Left cardiac atrium (tissue), 4 donors: ENCODE data around the gene VN1R5. TPM values are rescaled to one million over a fixed set of nuclear protein-coding genes. Genes with fewer than 3 reads are reported as not detected.
A peak's percentile ranks its signal among the peaks of the same experiment; 100 is the strongest.
"Not testable (repeated sequence)": the region's sequence is repeated elsewhere in the genome, so short reads cannot be mapped to it uniquely, and the experiment has no call there.

ENCODE experiments used
- ATAC-seq, 2 donors: fragments of 200-7000 bp; cut with Tn5 transposase; one replicate each; pipeline ENCODE4 v1.9.1; 2020; ENCODE audit warnings: mild to moderate bottlenecking in 2 of 2, moderate library complexity in 2 of 2
- DNase-seq: peaks from one replicate; pipeline ENCODE4 v3.0.0-alpha.2; 2020
- intact Hi-C, 2 donors: fragments of 100-400 bp; cut with DNase I; formaldehyde crosslinking; loops; one replicate each; pipeline versions ENCODE4 v1.14.1 to v1.15.1; 2022 to 2023
- total RNA-seq, 2 donors: library from RNA; stranded (reverse); fragmentation: NEBNext Ultra II Directional; extraction: Animal tissue kit (Norgen Biotek cat#: 25700); gene quantifications; one replicate each; pipeline ENCODE4 v1.2.1, GENCODE V29; 2021
- donor health status: DM: no; HTN: yes; CAD: no.
- donor health status: DM: no; HTN: yes; CAD: no; lungs with severe emphysema.
- donor health status: DM: yes; HTN: yes; CAD: no.
- donor health status: Dilated cardiomyopathy.

VN1R5 gene
- total RNA-seq, 2 donors from 2014 or later, result not detected

DNA sequence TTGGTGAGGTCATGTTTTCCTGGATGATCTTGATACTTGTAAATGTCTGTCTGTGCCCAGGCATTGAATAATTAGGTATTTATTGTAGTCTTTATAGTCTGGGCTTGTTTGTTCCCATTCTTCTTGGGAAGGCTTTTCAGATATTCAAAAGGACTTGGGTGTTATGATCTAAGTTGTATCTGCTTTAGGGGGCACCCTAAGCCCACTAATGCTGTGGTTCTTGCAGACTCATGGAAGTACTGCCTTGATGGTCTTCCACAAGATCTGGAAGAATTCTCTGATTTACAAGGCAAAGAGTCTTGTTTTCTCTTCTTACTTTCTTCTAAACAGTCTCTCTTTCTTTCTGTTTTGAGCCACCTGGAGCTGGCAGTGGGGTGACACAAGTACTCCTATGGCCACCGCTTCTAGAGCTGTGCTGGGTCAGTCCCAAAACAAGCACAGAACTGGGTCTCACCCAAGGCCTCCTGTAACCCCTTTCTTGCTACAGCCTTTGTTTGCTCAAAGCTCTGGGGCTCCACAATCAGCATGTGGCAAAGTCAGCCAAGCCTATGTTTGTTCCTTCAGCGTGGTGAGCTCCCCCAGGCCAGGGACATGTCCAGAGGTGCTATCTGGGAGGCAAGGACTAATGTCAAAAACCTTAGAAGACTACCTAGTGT is 12.6 kb downstream of the VN1R5 start:
- ATAC-seq (no peak), DNase-seq (no peak)
- intact Hi-C loops, result no loop called here

DNA sequence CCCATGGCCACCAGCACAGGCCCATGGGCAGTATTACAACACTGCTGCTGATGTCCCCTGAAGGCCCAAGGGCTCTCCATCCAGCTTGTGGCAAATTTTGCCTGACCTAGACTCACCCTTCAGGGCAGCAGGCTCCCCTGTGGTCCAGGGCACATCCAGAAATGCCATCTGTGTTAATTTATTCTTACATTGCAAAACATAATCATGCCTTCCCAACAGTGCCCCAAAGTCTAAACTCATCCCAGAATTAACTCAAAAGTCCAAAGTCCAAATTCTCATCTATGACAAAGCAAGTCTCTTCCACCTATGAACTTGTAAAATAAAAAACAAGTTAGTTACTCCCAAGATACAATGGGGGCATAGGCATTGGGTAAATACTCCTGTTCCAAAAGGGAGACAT is 13.3 kb downstream of the VN1R5 start:
- DNase-seq (no peak), ATAC-seq (no peak)
- intact Hi-C loops, result no loop called here

DNA sequence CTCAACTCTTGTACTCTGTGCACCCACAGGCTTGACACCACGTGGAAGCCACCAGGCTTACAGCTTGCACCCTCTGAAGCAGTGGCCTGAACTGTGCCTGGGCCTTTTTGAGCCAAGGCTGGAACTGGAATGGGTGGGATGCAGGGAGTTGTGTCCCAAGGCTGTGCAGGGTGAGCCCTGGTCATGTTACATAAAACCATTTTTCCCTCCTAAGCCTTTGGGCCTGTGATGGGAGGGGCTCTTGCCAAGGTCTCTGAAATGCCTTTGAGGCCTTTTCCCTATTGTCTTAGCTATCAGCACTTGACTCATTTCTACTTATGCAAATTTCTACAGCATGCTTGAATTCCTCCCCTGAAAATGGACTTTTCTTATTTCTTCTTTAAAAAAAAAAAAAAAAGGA is 14.1 kb downstream of the VN1R5 start:
- ATAC-seq (no peak), DNase-seq (no peak)
- intact Hi-C loops, result no loop called here

DNA sequence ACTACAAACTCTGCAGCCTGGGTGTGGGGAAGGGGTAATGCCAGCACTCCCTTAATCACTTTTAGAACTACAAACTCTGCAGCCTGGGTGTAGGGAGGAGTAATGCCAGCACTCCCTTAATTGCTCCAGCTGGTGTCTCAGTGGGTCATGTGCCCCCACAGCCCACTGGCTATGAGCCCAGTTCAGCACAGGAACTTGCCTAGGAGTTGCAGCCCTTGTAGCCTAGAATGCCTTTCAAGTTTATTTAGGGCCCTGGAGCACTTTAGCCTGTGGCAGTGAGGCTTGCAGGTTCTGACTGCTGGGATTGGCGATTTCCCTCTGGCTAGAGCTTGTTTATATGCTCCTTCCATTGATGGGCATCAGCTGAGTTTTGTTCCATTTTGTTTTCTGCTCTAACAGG is 17.1 kb downstream of the VN1R5 start:
- no peak for DNase-seq
- intact Hi-C loops, result no loop called here
- ATAC-seq, result peak in 1 of 2 donors; percentile 50

DNA sequence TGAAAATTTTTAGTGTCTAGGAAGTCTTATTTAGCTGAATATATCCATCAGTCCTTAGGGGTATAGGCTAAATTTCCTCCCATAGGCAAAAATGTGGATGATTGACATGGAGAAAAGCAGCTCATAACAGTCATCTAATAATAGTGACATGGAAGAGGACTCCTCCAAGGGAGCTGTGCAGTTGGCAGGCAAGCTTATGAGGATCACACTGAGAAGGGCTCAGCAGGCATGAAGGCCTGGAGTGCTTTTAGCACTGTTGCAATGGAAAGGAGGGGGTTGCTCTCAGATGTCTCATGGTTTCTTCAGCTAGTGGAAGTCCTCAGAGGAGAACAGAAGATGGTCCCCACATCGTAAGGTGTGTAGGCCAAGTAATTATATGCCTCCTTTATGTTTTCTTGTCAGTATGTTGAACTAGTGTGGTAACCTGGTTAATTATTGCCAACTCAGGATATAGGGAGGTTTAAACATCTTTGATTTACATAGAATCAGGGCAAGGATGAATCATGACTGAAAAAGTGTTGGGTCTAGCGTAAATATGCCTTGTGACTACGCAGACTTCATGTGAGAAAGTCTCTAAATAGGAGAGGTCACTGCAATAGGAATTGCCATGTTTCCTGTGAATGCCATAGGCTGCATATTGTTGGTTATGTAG is 18.9 kb downstream of the VN1R5 start:
- intact Hi-C loops, result no loop called here
- ATAC-seq (no peak), DNase-seq (no peak)

DNA sequence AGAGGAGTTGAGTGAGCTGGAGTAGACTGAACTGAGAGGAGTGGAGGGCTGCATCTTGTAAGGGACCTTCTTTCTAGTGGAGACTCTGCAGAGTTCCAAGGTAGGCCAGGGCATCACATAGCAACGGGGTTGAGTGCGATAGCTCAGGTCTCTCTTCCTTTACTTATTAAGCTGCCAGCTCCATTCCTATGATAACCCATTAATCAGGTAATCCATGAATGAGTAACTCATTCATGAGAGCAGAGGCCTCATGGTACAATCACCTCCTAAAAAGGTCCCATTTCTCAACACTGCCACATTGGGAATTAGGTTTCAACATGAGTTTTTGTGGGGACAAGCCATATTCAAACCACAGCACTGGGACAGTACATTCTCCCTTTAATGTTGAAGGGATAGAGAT is 21.3 kb downstream of the VN1R5 start:
- ATAC-seq, result no peak
- no peak for DNase-seq
- intact Hi-C loops, result no loop called here

DNA sequence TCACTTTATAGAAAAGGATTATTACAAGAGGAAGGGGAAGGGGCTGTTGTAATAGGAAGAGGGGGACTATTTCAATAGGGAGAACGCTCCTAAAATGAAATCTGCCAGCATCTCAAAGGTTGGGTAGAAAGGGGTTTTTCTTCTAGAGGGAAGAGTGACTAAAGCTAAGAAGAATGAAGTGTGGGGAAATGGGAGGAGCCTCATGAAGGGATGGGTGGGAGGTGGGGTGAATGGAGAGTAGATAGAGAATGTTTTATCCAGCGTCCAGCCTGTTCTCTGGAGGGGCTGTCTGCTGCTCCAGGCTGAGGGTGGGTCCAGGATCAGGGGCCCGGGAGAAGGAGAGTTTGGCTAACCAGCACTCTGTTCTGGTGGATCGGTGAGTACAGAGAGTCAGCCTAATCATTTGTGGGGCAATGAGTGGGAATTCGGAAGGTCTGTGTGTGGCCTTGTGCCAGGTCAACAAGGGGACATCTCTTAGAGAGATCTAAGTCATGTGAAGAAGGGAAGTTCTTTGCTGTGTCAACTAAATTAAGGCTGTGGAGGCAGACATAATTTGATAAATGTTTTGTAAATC is 25.2 kb downstream of the VN1R5 start:
- intact Hi-C loops, result no loop called here
- ATAC-seq (no peak), DNase-seq (no peak)

DNA sequence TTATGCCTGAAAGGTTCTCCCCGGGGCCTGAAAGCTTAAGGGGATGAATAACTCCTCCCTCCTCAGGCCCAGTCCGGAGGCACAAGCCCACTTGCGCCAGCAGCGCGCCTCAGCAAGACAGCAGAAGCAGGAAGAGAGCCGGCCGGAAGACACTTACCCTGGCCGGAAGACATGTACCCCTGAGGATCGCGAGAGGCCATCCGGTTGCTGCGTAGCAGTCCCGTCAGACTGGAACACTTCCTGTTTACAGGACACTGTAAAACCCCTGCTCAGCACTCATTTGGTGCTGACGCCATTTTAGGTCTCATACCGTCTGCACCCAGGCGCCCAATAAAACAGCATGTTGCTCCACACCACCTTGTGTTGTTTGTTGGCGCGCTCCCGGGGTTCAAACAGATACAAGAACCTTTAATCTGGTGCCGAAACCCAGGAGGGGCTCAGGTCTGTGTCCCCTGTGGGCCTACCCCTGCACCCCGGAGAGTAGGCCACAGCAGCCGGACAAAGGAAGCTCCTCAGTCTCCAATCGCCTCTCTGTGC is 30.3 kb downstream of the VN1R5 start:
- no peak for ATAC-seq
- intact Hi-C loops, result no loop called here
- no peak for DNase-seq

DNA sequence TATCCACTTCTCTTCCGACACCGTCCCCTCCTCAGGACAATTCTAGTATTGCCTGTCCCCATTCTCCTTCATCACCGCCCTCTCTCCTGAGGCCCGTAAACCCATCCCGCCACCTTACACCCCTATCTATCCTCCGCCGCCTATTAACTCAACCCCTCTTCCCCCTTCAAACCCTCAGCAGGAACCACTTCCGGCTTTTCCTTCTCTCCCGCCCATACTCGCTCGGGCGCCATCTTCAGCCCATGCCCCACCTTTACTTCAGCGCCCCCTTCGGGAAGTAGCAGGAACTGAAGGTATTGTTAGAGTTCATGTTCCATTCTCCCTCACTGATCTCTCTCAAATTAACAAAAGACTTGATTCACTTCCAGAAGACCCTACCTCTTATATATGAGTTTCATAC is 31.6 kb downstream of the VN1R5 start:
- no peak for ATAC-seq
- intact Hi-C loops, result no loop called here

DNA sequence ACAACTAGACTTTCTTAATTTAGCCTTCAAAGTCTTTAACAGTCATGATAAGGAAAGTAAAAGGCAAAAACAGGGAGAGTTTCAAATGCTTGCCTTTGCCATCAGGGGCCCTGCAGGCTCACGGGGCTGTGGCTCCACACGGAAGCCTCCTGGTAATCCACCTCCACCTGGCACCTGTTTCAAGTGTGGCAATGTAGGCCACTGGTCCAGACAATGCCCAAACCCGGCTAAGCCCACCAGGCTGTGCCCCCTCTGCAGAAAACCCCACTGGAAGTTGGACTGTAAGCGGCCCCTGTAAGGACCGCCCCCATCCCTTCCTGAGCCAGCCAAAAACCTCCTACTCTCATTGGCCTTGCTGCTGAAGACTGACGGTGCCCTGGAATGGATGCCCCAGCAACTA is 32.5 kb downstream of the VN1R5 start:
- no peak for ATAC-seq
- DNase-seq, result no peak
- intact Hi-C loops, result no loop called here

More for the DNA sequence above, 31.6 kb downstream of the VN1R5 start:
- no peak for DNase-seq

DNA sequence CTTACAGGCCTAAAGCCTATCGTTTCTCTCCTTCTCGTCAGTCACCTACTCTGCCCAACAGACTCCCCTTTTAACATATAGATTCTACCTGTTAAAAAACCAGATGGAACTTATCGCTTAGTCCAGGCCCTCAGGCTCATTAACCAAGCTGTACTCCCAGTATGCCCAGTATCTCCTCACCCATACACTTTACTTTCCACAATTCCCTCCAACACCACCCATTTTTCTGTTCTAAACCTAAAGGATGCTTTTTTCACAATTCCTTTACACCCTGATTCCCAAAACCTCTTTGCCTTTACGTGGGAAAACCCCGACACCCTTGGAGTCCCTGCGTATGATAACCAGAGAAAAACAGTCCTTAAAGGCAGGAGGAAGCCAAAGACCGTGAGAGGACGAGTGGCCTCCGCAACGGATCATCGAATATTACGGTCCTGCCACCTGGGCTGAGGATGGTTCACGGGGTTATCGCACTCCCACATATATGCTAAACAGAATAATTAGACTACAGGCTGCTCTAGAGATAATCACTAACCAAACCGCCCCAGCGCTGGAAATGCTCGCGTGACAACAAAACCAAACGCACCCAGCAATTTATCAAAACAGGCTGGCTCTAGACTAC is 33.5 kb downstream of the VN1R5 start:
- DNase-seq, ATAC-seq, intact Hi-C loops: not testable (repeated sequence)

DNA sequence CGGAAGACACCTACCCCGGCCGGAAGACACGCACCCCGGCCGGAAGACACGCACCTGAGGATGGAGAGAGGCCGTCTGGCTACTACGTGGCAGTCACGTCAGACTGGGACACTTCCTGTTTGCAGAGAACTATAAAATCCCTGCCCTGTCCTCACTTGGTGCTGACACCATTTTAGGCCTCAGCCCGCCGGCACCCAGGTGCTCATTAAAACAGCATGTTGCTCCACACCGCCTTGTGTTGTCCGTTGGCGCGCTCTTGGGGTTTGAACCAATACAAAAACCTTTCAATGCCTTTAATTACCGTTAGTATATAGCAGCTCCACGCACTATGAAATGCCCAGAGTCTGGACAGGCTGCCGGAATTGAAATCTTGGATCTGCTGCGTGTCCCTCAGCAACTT is 34.7 kb downstream of the VN1R5 start:
- intact Hi-C loops, result no loop called here
- DNase-seq (no peak), ATAC-seq (no peak)

DNA sequence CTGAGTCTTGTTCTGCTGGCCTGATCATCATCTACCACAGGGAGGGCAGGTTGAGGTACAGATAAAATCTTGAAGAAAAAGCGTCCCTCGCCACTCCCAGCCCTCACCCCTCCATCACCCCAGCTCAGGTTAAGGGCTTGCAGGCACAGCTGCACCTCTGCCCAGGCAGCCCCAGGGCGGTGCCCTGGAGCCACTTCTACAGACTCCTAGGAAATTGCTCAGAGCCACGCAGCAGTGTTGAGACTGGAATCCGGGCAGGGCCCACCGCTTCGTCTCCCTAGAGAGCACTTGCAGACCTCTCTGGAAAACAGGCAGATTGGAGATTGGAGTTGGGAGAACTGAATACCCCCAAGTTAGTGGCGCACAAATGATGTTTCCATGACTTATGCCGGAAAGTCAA is 35.3 kb downstream of the VN1R5 start:
- ATAC-seq, result no peak
- intact Hi-C loops, result no loop called here
- DNase-seq, result no peak

DNA sequence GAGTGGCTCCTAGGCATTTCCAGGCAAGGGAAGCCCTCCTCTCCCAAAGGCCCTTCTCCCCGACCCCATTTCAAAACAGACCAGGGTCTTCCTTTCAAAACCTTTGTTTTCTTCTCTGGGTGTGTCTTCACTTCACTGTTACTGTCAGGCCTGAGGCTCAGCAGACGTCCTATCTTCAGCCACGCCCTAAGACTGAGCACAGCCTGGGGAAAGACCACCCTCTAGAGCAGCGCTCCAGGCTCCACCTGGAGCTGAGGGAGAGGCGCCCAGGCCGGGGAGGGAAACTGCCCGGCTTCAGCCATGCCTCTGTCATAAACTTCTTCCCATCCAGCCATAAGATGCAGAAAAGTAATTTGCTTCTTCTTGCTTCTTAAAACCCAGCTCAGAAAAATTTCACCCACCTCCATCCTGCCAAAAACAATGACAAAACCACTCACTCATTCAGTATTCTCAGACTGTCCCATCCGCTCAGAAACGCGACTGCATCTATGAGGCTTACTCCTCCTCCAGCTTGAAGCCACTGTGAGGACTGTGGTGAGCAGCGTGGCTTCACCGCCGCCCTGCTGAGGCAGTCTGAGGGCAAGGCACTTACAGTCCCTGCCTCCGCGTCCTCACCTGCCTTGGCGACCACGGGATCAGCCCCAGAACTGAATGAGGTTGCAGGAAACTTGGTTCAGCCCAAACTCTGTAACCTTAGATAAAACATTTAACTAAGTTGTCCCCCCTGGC is 36.1 kb downstream of the VN1R5 start:
- intact Hi-C loops, result no loop called here
- no peak for ATAC-seq

DNA sequence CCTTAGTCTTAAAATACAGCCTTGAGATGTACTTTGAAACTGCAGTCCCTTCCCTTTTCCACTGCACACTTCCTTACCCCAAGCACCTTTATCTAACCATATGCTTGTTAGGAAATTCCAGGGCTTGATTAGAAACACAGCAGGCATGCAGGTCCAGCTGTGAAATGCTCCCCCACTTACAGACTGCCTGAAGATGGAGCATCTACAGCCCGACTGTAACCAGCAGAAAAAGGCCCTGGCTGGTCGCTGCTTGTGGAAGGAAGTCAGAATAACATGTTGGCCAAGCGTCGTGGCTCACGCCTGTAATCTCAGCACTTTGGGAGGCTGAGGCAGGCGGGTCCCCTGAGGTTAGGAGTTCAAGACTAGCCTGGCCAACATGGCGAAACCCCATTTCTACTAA is 37.2 kb downstream of the VN1R5 start:
- no peak for DNase-seq
- no peak for ATAC-seq
- intact Hi-C loops, result no loop called here

More for the DNA sequence above, 36.1 kb downstream of the VN1R5 start:
- no peak for DNase-seq

DNA sequence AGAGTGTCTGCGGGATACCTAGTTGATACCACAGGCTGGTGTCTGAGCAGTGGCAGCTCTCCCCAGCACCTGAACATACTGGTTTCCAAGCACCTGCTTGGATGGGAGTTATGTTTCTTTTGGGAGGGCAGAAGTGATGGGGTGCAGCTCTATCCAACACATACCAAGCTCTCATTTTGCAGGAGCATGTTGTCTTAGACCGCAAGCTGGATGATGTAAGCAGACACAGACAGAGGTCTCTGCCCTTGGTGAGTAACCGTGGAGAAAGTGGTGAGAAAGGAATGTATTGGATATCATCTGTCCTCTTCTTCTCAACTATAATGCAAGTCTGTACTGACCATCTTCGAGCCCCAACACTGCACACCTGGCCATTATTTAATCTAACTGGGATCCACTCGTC is 38.4 kb downstream of the VN1R5 start:
- no peak for ATAC-seq
- intact Hi-C loops, result no loop called here

DNA sequence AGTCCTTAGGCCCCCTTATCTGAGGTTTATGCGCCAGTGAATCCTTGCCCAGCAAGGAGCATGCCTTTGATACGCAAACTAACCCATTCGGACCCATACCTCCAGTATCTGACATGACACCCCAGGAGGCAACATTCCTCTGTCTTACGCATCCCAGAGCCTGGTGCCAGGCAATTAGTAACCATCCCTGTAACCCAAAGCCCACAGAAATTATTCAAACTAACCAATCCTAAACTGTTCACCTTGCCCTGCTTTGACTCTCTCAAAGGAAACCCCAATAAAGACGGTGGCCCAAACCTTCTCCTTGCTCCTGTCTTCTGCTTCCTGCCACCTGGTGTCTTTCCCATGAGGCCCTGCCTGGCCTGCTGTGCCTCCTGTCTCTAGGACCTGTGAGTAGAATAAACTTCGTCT is 39.4 kb downstream of the VN1R5 start:
- intact Hi-C loops, result no loop called here
- DNase-seq (no peak), ATAC-seq (no peak)

More for the DNA sequence above, 38.4 kb downstream of the VN1R5 start:
- no peak for DNase-seq

DNA sequence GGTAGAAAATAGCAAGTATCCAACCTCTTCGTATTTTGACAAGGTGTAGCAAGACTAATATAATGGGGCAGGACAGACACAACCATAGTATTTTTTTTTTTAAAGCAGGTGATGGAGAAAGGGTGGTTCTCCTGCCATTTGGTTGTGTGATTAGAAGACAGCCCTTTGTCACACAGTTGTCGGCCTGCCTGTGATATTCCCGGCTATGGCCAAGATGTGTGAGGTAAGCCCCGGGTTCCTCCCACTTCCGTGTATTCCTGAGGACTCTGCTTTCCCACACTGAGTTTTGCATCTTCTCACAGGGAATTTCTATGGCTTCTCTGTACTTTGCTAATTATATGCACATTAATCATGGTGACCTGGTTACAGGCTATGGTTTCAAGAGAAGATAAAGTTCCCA is 39.9 kb downstream of the VN1R5 start:
- no peak for DNase-seq
- no peak for ATAC-seq
- intact Hi-C loops, result no loop called here

DNA sequence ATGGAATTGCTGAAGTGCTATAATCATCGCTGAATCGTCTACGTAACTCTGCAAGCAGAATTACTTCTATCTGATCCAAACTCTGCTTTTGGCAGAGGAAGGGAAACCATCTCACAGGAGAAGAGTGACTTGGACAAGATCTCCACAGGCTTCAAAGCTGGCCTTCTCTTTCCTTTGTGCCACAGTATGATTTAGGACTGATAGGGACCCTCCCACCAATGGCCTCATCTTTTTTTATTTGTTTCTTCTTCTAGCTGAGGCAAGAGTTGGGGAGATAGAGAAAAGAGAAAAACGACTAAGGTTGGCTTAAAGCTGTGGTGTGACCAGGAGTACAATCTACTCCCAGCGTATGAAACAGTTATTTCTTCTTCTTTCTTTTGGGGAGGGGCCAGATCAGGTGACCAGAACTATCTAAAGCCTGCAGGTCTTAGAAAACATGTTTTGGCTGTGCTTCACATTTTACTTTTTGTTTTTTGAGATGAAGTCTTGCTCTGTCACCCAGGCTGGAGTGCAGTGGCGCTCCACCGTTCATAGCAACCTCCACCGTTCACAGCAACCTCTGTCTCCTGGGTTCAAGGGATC is 40.8 kb downstream of the VN1R5 start:
- no peak for ATAC-seq

More for the DNA sequence above, 40.8 kb downstream of the VN1R5 start:
- intact Hi-C loops, result no loop called here
- DNase-seq, result no peak
